Neural crest cell (in vitro differentiated cells): ENCODE results near the gene UQCRH. TPM values are rescaled to one million over a fixed set of nuclear protein-coding genes. Genes with fewer than 3 reads are reported as not detected.
"Not testable (repeated sequence)": the region's sequence is repeated elsewhere in the genome, so short reads cannot be mapped to it uniquely, and the experiment has no call there.

Experiments used
- DNase-seq: peaks from one replicate; pipeline ENCODE4 v3.0.0; 2021; ENCODE audit warnings: low read depth, mixed read lengths, low spot score
- H3K27ac Mint-ChIP-seq: one replicate; pipeline ENCODE4 v1.8.0; 2021; ENCODE audit warnings: mild to moderate bottlenecking, mixed read lengths; ENCODE audit not compliant: unreplicated experiment
- H3K27me3 Mint-ChIP-seq: 2 replicates; pipeline ENCODE4 v1.8.0; 2021; ENCODE audit warnings: low read depth, mild to moderate bottlenecking, mixed read lengths
- H3K36me3 Mint-ChIP-seq: 2 replicates; pipeline ENCODE4 v1.8.0; 2021; ENCODE audit warnings: low read depth, mild to moderate bottlenecking, mixed read lengths
- H3K4me1 Mint-ChIP-seq: 2 replicates; pipeline ENCODE4 v1.8.0; 2021; ENCODE audit warnings: mixed read lengths
- H3K4me3 Mint-ChIP-seq: one replicate; pipeline ENCODE4 v1.8.0; 2021; ENCODE audit warnings: mild to moderate bottlenecking, mixed read lengths
- H3K9me3 Mint-ChIP-seq: 2 replicates; pipeline ENCODE4 v1.8.0; 2021; ENCODE audit warnings: mixed read lengths
- CTCF ChIP-seq: fragments of 200-600 bp; sonication (generic); conservative IDR thresholded peaks from 2 replicates; pipeline ENCODE4 v1.5.0; 2021; ENCODE audit warnings: antibody characterized with exemption, mild to moderate bottlenecking
- total RNA-seq: library from RNA; stranded (reverse); gene quantifications from 2 replicates; pipeline ENCODE4 v1.2.1, GENCODE V29; 2021

Gene UQCRH
- total RNA-seq, 1 donor from 2014 or later = 325 TPM

- Mint-ChIP-seq H3K4me3 (no peak overlapping the region), H3K27ac (no peak overlapping the region), H3K9me3 (no peaks in the 10 kb centered on the region), H3K27me3 (no peaks in the 10 kb centered on the region), H3K4me1 (peaks cover 5% of the 10 kb centered on the region), H3K36me3 (peaks cover 19% of the 10 kb centered on the region)
- no peak for TF ChIP-seq CTCF
- DNase-seq = no peak
These were observed 48.9 kb downstream of the UQCRH start for GRCh38 chr1:46352363-46352762.

- not testable (repeated sequence) for H3K4me1 Mint-ChIP-seq, H3K27me3 Mint-ChIP-seq, H3K36me3 Mint-ChIP-seq, H3K9me3 Mint-ChIP-seq, H3K27ac Mint-ChIP-seq, DNase-seq, H3K4me3 Mint-ChIP-seq
These were observed 52.4 kb downstream of the UQCRH start for GRCh38 chr1:46355920-46356319.

- no peak overlapping the region for H3K4me3 Mint-ChIP-seq
These were observed 58.7 kb downstream of the UQCRH start for GRCh38 chr1:46362158-46362557.

GRCh38 chr1:46363121-46363520 is 59.6 kb downstream of the UQCRH start:
- TF ChIP-seq CTCF = no peak
- Mint-ChIP-seq H3K36me3 (peaks cover 8% of the 10 kb centered on the region), H3K27ac (peak overlapping the region; percentile 52), H3K4me1 (no peaks in the 10 kb centered on the region), H3K4me3 (no peak overlapping the region), H3K27me3 (no peaks in the 10 kb centered on the region), H3K9me3 (no peaks in the 10 kb centered on the region)
- DNase-seq = no peak

More at GRCh38 chr1:46362158-46362557, 58.7 kb downstream of the UQCRH start:
- Mint-ChIP-seq H3K27ac (peak overlapping the region; percentile 8), H3K9me3 (no peaks in the 10 kb centered on the region), H3K36me3 (peaks cover 6% of the 10 kb centered on the region), H3K4me1 (no peaks in the 10 kb centered on the region), H3K27me3 (no peaks in the 10 kb centered on the region)
- no peak for TF ChIP-seq CTCF
- DNase-seq = no peak

- no peak for DNase-seq
- TF ChIP-seq CTCF = no peak
- H3K36me3 Mint-ChIP-seq = peaks cover 10% of the 10 kb centered on the region
- H3K27ac Mint-ChIP-seq = no peak overlapping the region
- no peaks in the 10 kb centered on the region for H3K9me3 Mint-ChIP-seq
- H3K4me1 Mint-ChIP-seq = no peaks in the 10 kb centered on the region
- no peak overlapping the region for H3K4me3 Mint-ChIP-seq
- no peaks in the 10 kb centered on the region for H3K27me3 Mint-ChIP-seq
These were observed 61.1 kb downstream of the UQCRH start for GRCh38 chr1:46364612-46365011.

GRCh38 chr1:46365796-46366195 is 62.3 kb downstream of the UQCRH start:
- not testable (repeated sequence) for H3K27me3 Mint-ChIP-seq, H3K36me3 Mint-ChIP-seq, DNase-seq, H3K9me3 Mint-ChIP-seq, H3K27ac Mint-ChIP-seq, H3K4me1 Mint-ChIP-seq, H3K4me3 Mint-ChIP-seq

Other genes starting within 250 kb of the UQCRH start
- gene PIK3R3, start 171.1 kb upstream of the UQCRH start, total RNA-seq = 85.3 and 92.2 TPM in 2 replicates
- not detected in 2 replicates for gene TSPAN1, start 128.6 kb upstream of the UQCRH start, total RNA-seq
- gene P3R3URF, start 127.2 kb upstream of the UQCRH start, total RNA-seq = not detected in 2 replicates
- 80.4 and 86.7 TPM in 2 replicates for gene POMGNT1, start 105.3 kb upstream of the UQCRH start, total RNA-seq
- gene LURAP1, start 100.4 kb upstream of the UQCRH start, total RNA-seq = 6.0 and 6.2 TPM in 2 replicates
- gene RAD54L, start 55.9 kb upstream of the UQCRH start, total RNA-seq = 54.2 and 55.8 TPM in 2 replicates
- gene LRRC41, start 82 bp upstream of the UQCRH start, total RNA-seq = 99.0 and 102 TPM in 2 replicates
- 32.7 and 33.3 TPM in 2 replicates for gene NSUN4, start 37.1 kb downstream of the UQCRH start, total RNA-seq
- gene FAAH, start 90.6 kb downstream of the UQCRH start, total RNA-seq = 16.2 and 17.4 TPM in 2 replicates
- not detected in 2 replicates for gene DMBX1, start 186.1 kb downstream of the UQCRH start, total RNA-seq
- not detected in 2 replicates for gene KNCN, start 247.9 kb downstream of the UQCRH start, total RNA-seq